Stimulated activated naive B cell treated with anti-CD40 and anti-IgM and Interleukin-4, amounts not matched to agents 10 μg/mL and 1 μg/mL and 100 μg/mL, for 72 hours (primary cell): ENCODE results near the gene COL23A1.

ENCODE experiments used
- ATAC-seq, 2 donors: fragments of 150-1000 bp; cut with Tn5 transposase; replicated peaks; 2 replicates each; pipeline ENCODE4 v1.10.0; 2021; ENCODE audit warnings: moderate library complexity in 1 of 2
- DNase-seq: peaks from one replicate; pipeline ENCODE4 v3.0.0; 2021
- H3K27ac Mint-ChIP-seq: one replicate; pipeline ENCODE4 v1.8.0; 2022; ENCODE audit warnings: mild to moderate bottlenecking, mixed read lengths
- H3K27me3 Mint-ChIP-seq, 2 donors: one replicate each; pipeline ENCODE4 v1.8.0; 2022; ENCODE audit warnings: mixed read lengths in 2 of 2
- H3K36me3 Mint-ChIP-seq, 2 donors: one replicate each; pipeline ENCODE4 v1.8.0; 2022; ENCODE audit warnings: mixed read lengths in 2 of 2, mild to moderate bottlenecking in 1 of 2
- H3K4me1 Mint-ChIP-seq, 2 donors: one replicate each; pipeline ENCODE4 v1.8.0; 2022; ENCODE audit warnings: mixed read lengths in 2 of 2, mild to moderate bottlenecking in 1 of 2
- H3K4me3 Mint-ChIP-seq, 2 donors: one replicate each; pipeline ENCODE4 v1.8.0; 2022; ENCODE audit warnings: mild to moderate bottlenecking in 2 of 2, mixed read lengths in 2 of 2, moderate library complexity in 1 of 2
- H3K9me3 Mint-ChIP-seq, 2 donors: one replicate each; pipeline ENCODE4 v1.8.0; 2022; ENCODE audit warnings: mixed read lengths in 2 of 2, mild to moderate bottlenecking in 1 of 2

COL23A1 gene

GRCh38 chr5:178505639-178506407 lies 84.4 kb downstream of the COL23A1 start:
- ATAC-seq, result no peak
- H3K4me3 Mint-ChIP-seq, result no peak overlapping the region
- H3K27me3 Mint-ChIP-seq, result peaks cover 5 to 20% of the 10 kb centered on the region in 2 donors
- peaks cover 3 to 8% of the 10 kb centered on the region in 2 donors for H3K9me3 Mint-ChIP-seq
- H3K4me1 Mint-ChIP-seq, result no peaks in the 10 kb centered on the region
- no peak for DNase-seq
- no peak overlapping the region for H3K27ac Mint-ChIP-seq
- no peaks in the 10 kb centered on the region for H3K36me3 Mint-ChIP-seq

GRCh38 chr5:178504340-178504960 lies 85.7 kb downstream of the COL23A1 start:
- no peaks in the 10 kb centered on the region for H3K4me1 Mint-ChIP-seq
- no peak for ATAC-seq

GRCh38 chr5:178502401-178503100 lies 87.6 kb downstream of the COL23A1 start:
- Mint-ChIP-seq H3K27me3 (peaks cover 0 to 7% of the 10 kb centered on the region in 2 donors), H3K36me3 (no peaks in the 10 kb centered on the region), H3K27ac (no peak overlapping the region), H3K4me1 (no peaks in the 10 kb centered on the region), H3K4me3 (no peak overlapping the region), H3K9me3 (peaks cover 3 to 5% of the 10 kb centered on the region in 2 donors)
- ATAC-seq (no peak), DNase-seq (no peak)

More at GRCh38 chr5:178504340-178504960, 85.7 kb downstream of the COL23A1 start:
- DNase-seq, result no peak
- Mint-ChIP-seq H3K27ac (no peak overlapping the region), H3K9me3 (peaks cover 3 to 11% of the 10 kb centered on the region in 2 donors), H3K27me3 (peaks cover under 1 to 14% of the 10 kb centered on the region in 2 donors), H3K4me3 (no peak overlapping the region), H3K36me3 (no peaks in the 10 kb centered on the region)

GRCh38 chr5:178499352-178499751 lies 90.8 kb downstream of the COL23A1 start:
- no peaks in the 10 kb centered on the region for H3K4me1 Mint-ChIP-seq
- ATAC-seq, result no peak
- peaks cover 0 to 3% of the 10 kb centered on the region in 2 donors for H3K9me3 Mint-ChIP-seq
- H3K36me3 Mint-ChIP-seq, result no peaks in the 10 kb centered on the region
- peaks cover 3 to 19% of the 10 kb centered on the region in 2 donors for H3K27me3 Mint-ChIP-seq
- no peak overlapping the region for H3K4me3 Mint-ChIP-seq
- no peak for DNase-seq
- H3K27ac Mint-ChIP-seq, result no peak overlapping the region

GRCh38 chr5:178496642-178497041 lies 93.6 kb downstream of the COL23A1 start:
- peaks cover 3 to 22% of the 10 kb centered on the region in 2 donors for H3K27me3 Mint-ChIP-seq
- H3K27ac Mint-ChIP-seq, result no peak overlapping the region
- H3K36me3 Mint-ChIP-seq, result no peaks in the 10 kb centered on the region
- no peaks in the 10 kb centered on the region for H3K4me1 Mint-ChIP-seq
- no peak for DNase-seq
- ATAC-seq, result no peak
- H3K9me3 Mint-ChIP-seq, result peaks cover 0 to 3% of the 10 kb centered on the region in 2 donors
- H3K4me3 Mint-ChIP-seq, result no peak overlapping the region

- no peaks in the 10 kb centered on the region for H3K36me3 Mint-ChIP-seq
- H3K4me1 Mint-ChIP-seq, result no peaks in the 10 kb centered on the region
- H3K4me3 Mint-ChIP-seq, result no peak overlapping the region
- DNase-seq (no peak), ATAC-seq (no peak)
- no peak overlapping the region for H3K27ac Mint-ChIP-seq
- peaks cover 3 to 22% of the 10 kb centered on the region in 2 donors for H3K27me3 Mint-ChIP-seq
- H3K9me3 Mint-ChIP-seq, result peaks cover 0 to 3% of the 10 kb centered on the region in 2 donors
These were observed 94.0 kb downstream of the COL23A1 start for GRCh38 chr5:178496214-178496613.

- Mint-ChIP-seq H3K4me1 (no peaks in the 10 kb centered on the region), H3K9me3 (peaks cover 0 to 2% of the 10 kb centered on the region in 2 donors), H3K27me3 (peaks cover 3 to 22% of the 10 kb centered on the region in 2 donors), H3K36me3 (no peaks in the 10 kb centered on the region), H3K27ac (no peak overlapping the region), H3K4me3 (no peak overlapping the region)
- DNase-seq, result no peak
- no peak for ATAC-seq
These were observed 94.5 kb downstream of the COL23A1 start for GRCh38 chr5:178495706-178496105.

- ATAC-seq, result no peak
These were observed 97.9 kb downstream of the COL23A1 start for GRCh38 chr5:178492278-178492677.

GRCh38 chr5:178490935-178491652 lies 99.1 kb downstream of the COL23A1 start:
- DNase-seq (no peak), ATAC-seq (no peak)
- peaks cover 15 to 36% of the 10 kb centered on the region in 2 donors for H3K27me3 Mint-ChIP-seq
- H3K36me3 Mint-ChIP-seq, result peaks cover 0 to 1% of the 10 kb centered on the region in 2 donors
- H3K9me3 Mint-ChIP-seq, result no peaks in the 10 kb centered on the region
- H3K4me1 Mint-ChIP-seq, result no peaks in the 10 kb centered on the region
- no peak overlapping the region for H3K27ac Mint-ChIP-seq
- no peak overlapping the region for H3K4me3 Mint-ChIP-seq

More at GRCh38 chr5:178492278-178492677, 97.9 kb downstream of the COL23A1 start:
- Mint-ChIP-seq H3K27me3 (peaks cover 8 to 28% of the 10 kb centered on the region in 2 donors), H3K4me1 (no peaks in the 10 kb centered on the region), H3K36me3 (no peaks in the 10 kb centered on the region), H3K4me3 (no peak overlapping the region), H3K9me3 (no peaks in the 10 kb centered on the region), H3K27ac (no peak overlapping the region)
- DNase-seq, result no peak

- no peak overlapping the region for H3K4me3 Mint-ChIP-seq
- peaks cover 19 to 25% of the 10 kb centered on the region in 2 donors for H3K27me3 Mint-ChIP-seq
- DNase-seq (no peak), ATAC-seq (no peak)
- H3K36me3 Mint-ChIP-seq, result peaks cover 0 to 2% of the 10 kb centered on the region in 2 donors
- H3K9me3 Mint-ChIP-seq, result no peaks in the 10 kb centered on the region
- H3K27ac Mint-ChIP-seq, result no peak overlapping the region
- H3K4me1 Mint-ChIP-seq, result no peaks in the 10 kb centered on the region
These were observed 100.8 kb downstream of the COL23A1 start for GRCh38 chr5:178489271-178489976.

GRCh38 chr5:178488696-178489095 lies 101.5 kb downstream of the COL23A1 start:
- H3K4me3 Mint-ChIP-seq, result no peak overlapping the region
- peaks cover 0 to 2% of the 10 kb centered on the region in 2 donors for H3K36me3 Mint-ChIP-seq
- no peak overlapping the region for H3K27ac Mint-ChIP-seq
- H3K9me3 Mint-ChIP-seq, result peaks cover 0 to under 1% of the 10 kb centered on the region in 2 donors
- ATAC-seq (no peak), DNase-seq (no peak)
- peaks cover 0 to under 1% of the 10 kb centered on the region in 2 donors for H3K4me1 Mint-ChIP-seq
- H3K27me3 Mint-ChIP-seq, result peaks cover 19% of the 10 kb centered on the region in 2 donors

GRCh38 chr5:178487911-178488600 lies 102.1 kb downstream of the COL23A1 start:
- ATAC-seq, result no peak
- H3K9me3 Mint-ChIP-seq, result peaks cover 0 to 2% of the 10 kb centered on the region in 2 donors
- H3K27ac Mint-ChIP-seq, result no peak overlapping the region
- peaks cover 0 to 2% of the 10 kb centered on the region in 2 donors for H3K4me1 Mint-ChIP-seq
- DNase-seq, result no peak
- H3K4me3 Mint-ChIP-seq, result no peak overlapping the region
- H3K27me3 Mint-ChIP-seq, result peaks cover 18 to 19% of the 10 kb centered on the region in 2 donors
- peaks cover 0 to 2% of the 10 kb centered on the region in 2 donors for H3K36me3 Mint-ChIP-seq
